Keratinocyte (primary cell): Measurements from ENCODE around the gene TULP1. TPM values are rescaled to one million over a fixed set of nuclear protein-coding genes. Genes with fewer than 3 reads are reported as not detected.

ENCODE experiments used
- DNase-seq: peaks from one replicate; pipeline ENCODE4 v3.0.0-alpha.2; 2011; ENCODE audit warnings: low read depth, missing footprints, low spot score
- FAIRE-seq: peaks from 2 replicates; lab custom pipeline; 2011; peaks lifted over from hg19 to GRCh38; lab: Jason Lieb, UNC
- H2AFZ ChIP-seq: 2 replicates; pipeline ENCODE4 v1.6.0; 2012; ENCODE audit warnings: low read length, control low read depth, inconsistent platforms; ENCODE audit not compliant: control insufficient read depth
- H3K27ac ChIP-seq: 2 replicates; pipeline ENCODE4 v1.5.1; 2011; ENCODE audit warnings: low read length; ENCODE audit not compliant: control insufficient read depth, insufficient read depth
- H3K27me3 ChIP-seq: 3 replicates; pipeline ENCODE4 v1.6.0; 2011; ENCODE audit warnings: low read length; ENCODE audit not compliant: control insufficient read depth, insufficient read depth; ENCODE audit errors: extremely low read depth
- H3K36me3 ChIP-seq, 2 experiments: 2 replicates in 1 of 2; 3 replicates in 1 of 2; pipeline ENCODE4 v1.5.1; 2011; ENCODE audit warnings: low read length in 2 of 2, mild to moderate bottlenecking in 1 of 2; ENCODE audit not compliant: control insufficient read depth in 2 of 2, insufficient read depth in 2 of 2; ENCODE audit errors: extremely low read depth in 1 of 2
- H3K4me1 ChIP-seq: 3 replicates; pipeline ENCODE4 v1.5.1; 2011; ENCODE audit warnings: low read length; ENCODE audit not compliant: control insufficient read depth, insufficient read depth; ENCODE audit errors: extremely low read depth
- H3K4me2 ChIP-seq: 3 replicates; pipeline ENCODE4 v1.6.0; 2011; ENCODE audit warnings: low read depth, low read length; ENCODE audit not compliant: control insufficient read depth, insufficient read depth; ENCODE audit errors: extremely low read depth
- H3K4me3 ChIP-seq, 3 experiments: fragments of 200-600 bp in 1 of 3; sonication (generic) in 1 of 3; 2 replicates in 2 of 3; 3 replicates in 1 of 3; pipeline ENCODE4 v1.5.1; 2011 to 2016; ENCODE audit warnings: low read length in 3 of 3, mild to moderate bottlenecking in 3 of 3, control low read depth in 2 of 3, inconsistent platforms in 1 of 3, low read depth in 1 of 3, mixed read lengths in 1 of 3, mixed run types in 1 of 3, moderate library complexity in 1 of 3; ENCODE audit not compliant: control insufficient read depth in 2 of 3, insufficient read depth in 2 of 3; ENCODE audit errors: extremely low read depth in 1 of 3
- H3K79me2 ChIP-seq: 2 replicates; pipeline ENCODE4 v1.6.0; 2012; ENCODE audit warnings: low read length; ENCODE audit not compliant: control insufficient read depth, insufficient read depth
- H3K9ac ChIP-seq: 3 replicates; pipeline ENCODE4 v1.6.0; 2011; ENCODE audit warnings: low read length; ENCODE audit not compliant: control insufficient read depth, insufficient read depth; ENCODE audit errors: extremely low read depth
- H3K9me1 ChIP-seq: 3 replicates; pipeline ENCODE4 v1.6.0; 2011; ENCODE audit warnings: low read length; ENCODE audit not compliant: control insufficient read depth, insufficient read depth; ENCODE audit errors: extremely low read depth
- H3K9me3 ChIP-seq: 2 replicates; pipeline ENCODE4 v1.5.1; 2012; ENCODE audit warnings: low read depth, low read length; ENCODE audit not compliant: control insufficient read depth
- H4K20me1 ChIP-seq: 3 replicates; pipeline ENCODE4 v1.6.0; 2011; ENCODE audit warnings: low read length; ENCODE audit not compliant: control insufficient read depth, insufficient read depth; ENCODE audit errors: extremely low read depth
- CTCF ChIP-seq, 3 experiments: IDR thresholded peaks in 1 of 3; conservative IDR thresholded peaks in 1 of 3; optimal IDR thresholded peaks in 1 of 3; 2 replicates in 2 of 3; 3 replicates in 1 of 3; pipeline versions ENCODE3 to v1.5.1; 2011; ENCODE audit warnings: low read length in 3 of 3, mild to moderate bottlenecking in 3 of 3, moderate library complexity in 2 of 3, control low read depth in 1 of 3, inconsistent platforms in 1 of 3; ENCODE audit not compliant: insufficient read depth in 2 of 3; ENCODE audit errors: extremely low read depth in 1 of 3
- EZH2 ChIP-seq: IDR thresholded peaks from one replicate; pipeline ENCODE4 v1.6.1; 2012; ENCODE audit warnings: inconsistent platforms, mild to moderate bottlenecking, low read length, moderate library complexity
- dilution Hi-C: fragments of 300-500 bp; cut with MboI; formaldehyde crosslinking; loops from one replicate; pipeline ENCODE4 v1.7.0; 2020; ENCODE audit warnings: low sequenced_read_pairs; ENCODE audit not compliant: extremely low pct_ligation_motif_present
- polyA plus RNA-seq, 5 experiments: library from polyadenylated mRNA; depleted of rRNA in 3 of 5; stranded (reverse) in 3 of 5; stranded (forward) in 1 of 5; unstranded in 1 of 5; fragments of >200 nt; gene quantifications; 1 replicate in 1 of 5; 2 replicates in 3 of 5; 3 replicates in 1 of 5; pipeline versions ENCODE4 v1.2.1 to v1.2.3, GENCODE V29; 2011 to 2012; ENCODE audit warnings: missing spikeins in 2 of 5, low read depth in 1 of 5, low replicate concordance in 1 of 5

The TULP1 gene
- polyA plus RNA-seq, 1 donor (not counting 4 experiments of a cell fraction or from before 2014, with no cell fraction given) = not detected

- Histone ChIP-seq H3K27ac (no peak overlapping the region), H2AFZ (no peak overlapping the region), H3K4me3 (no peak overlapping the region), H4K20me1 (no peaks in the 10 kb centered on the region), H3K27me3 (no peaks in the 10 kb centered on the region), H3K9me3 (no peaks in the 10 kb centered on the region), H3K36me3 (peaks cover 2 to 7% of the 10 kb centered on the region in 2 experiments), H3K9me1 (no peaks in the 10 kb centered on the region), H3K4me2 (no peak overlapping the region), H3K79me2 (peaks cover 46% of the 10 kb centered on the region), H3K9ac (no peak overlapping the region), H3K4me1 (peaks cover 66% of the 10 kb centered on the region)
- FAIRE-seq (no peak), DNase-seq (no peak)
- no peak for TF ChIP-seq EZH2
- dilution Hi-C loops = no loop called here
Measured at GRCh38 chr6:35492258-35492973, 20.3 kb downstream of the TULP1 start.

GRCh38 chr6:35491558-35492257 is 21.0 kb downstream of the TULP1 start:
- Histone ChIP-seq H3K9ac (no peak overlapping the region), H3K79me2 (peaks cover 51% of the 10 kb centered on the region), H4K20me1 (no peaks in the 10 kb centered on the region), H3K9me3 (no peaks in the 10 kb centered on the region), H3K4me3 (no peak overlapping the region), H3K9me1 (no peaks in the 10 kb centered on the region), H3K27ac (no peak overlapping the region), H3K4me1 (peaks cover 73% of the 10 kb centered on the region), H3K36me3 (peaks cover 2 to 7% of the 10 kb centered on the region in 2 experiments), H3K4me2 (no peak overlapping the region), H2AFZ (no peak overlapping the region), H3K27me3 (no peaks in the 10 kb centered on the region)
- no peak for FAIRE-seq
- no peak for TF ChIP-seq CTCF (optimal IDR thresholded peaks at IDR 0.05 in 1 of 3, IDR thresholded peaks at IDR 0.05 in 1 of 3, conservative IDR thresholded peaks at IDR 0.05 in 1 of 3; ENCODE audit: extremely low read depth in 1 of 3, insufficient read depth in 2 of 3, low read length in 3 of 3)
- no peak for TF ChIP-seq EZH2
- DNase-seq = no peak
- dilution Hi-C loops = no loop called here
